ENCODE measurements around the gene GRM8.

DNA sequence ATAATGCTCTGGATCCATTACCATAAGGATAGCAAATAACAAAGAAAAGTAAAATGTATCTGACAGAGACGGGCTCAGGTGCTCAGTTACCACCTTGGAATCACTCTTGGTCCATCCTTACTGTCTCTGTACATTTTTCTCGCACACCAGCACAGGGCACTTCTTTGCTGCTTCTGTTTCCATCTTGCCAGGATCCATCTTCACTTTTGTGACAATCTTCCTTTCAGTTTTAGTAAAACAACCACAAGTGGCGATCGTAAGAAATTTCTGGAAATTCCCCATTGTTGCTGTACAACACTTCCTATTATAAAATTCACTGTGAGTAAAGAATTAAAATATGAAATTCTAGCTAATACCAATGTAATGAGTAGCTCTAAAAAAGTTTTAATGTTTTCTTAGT is 695.5 kb downstream of the GRM8 start:
- no peak for TF ChIP-seq EZH2 (IDR thresholded peaks at IDR 0.05; ENCODE audit: insufficient read depth, poor library complexity, severe bottlenecking)
- TF ChIP-seq EZH2phosphoT487 (IDR thresholded peaks at IDR 0.05; ENCODE audit: insufficient read depth, low read depth) = no peak

Measured in GM23248 (cell line).